Measurements from ENCODE around the gene PCSK6. TPM values are rescaled to one million over a fixed set of nuclear protein-coding genes. Genes with fewer than 3 reads are reported as not detected.

Gene PCSK6
- total RNA-seq, 1 experiment from 2014 or later, result 69.5 TPM

DNA sequence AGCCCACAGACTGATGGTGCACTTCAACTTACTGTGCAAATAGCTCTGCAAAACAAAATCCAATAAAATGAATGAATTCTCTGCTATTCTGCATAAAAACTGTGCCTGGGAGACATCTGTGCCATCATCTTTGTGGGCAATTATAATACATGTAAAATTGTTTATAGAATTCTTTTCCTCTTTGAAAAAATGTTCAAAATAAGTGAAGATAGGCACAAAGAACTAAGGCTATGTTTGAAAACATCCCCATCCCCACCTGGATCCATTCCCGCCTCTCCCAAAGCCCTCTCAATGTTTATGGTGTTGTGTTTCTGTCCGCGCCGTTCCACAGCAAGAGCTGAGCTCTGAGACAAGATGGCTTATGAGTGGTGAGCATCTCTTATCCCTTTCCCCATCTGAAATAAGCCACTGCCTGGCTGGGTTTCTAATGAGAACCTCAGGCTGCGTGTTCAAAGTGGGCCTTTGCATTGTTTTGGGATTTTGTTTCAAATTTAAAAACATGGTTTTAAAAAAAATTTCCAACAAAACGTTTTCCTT is 172.1 kb downstream of the PCSK6 start:
- Mint-ChIP-seq H3K27me3 (ENCODE audit: insufficient read depth, unreplicated experiment) (no peaks in the 10 kb centered on the region), H3K9me3 (ENCODE audit: unreplicated experiment) (no peaks in the 10 kb centered on the region), H3K4me1 (ENCODE audit: low read depth, unreplicated experiment) (no peaks in the 10 kb centered on the region), H3K27ac (ENCODE audit: unreplicated experiment) (no peak overlapping the region), H3K36me3 (ENCODE audit: insufficient read depth, unreplicated experiment) (peaks cover 17% of the 10 kb centered on the region), H3K4me3 (ENCODE audit: unreplicated experiment) (no peak overlapping the region)
- no peak for DNase-seq
- H3K4me1 ChIP-seq, result no peaks in the 10 kb centered on the region
- no TSS peak for BruUV-seq (replicated peaks)
- intact Hi-C loops (cut with micrococcal nuclease; ENCODE audit: unreplicated experiment), result no loop called here
- H3K9me3 ChIP-seq, result no peaks in the 10 kb centered on the region
- no peaks in the 10 kb centered on the region for H3K27me3 ChIP-seq (replicated peaks; ENCODE audit: control insufficient read depth, insufficient read depth, low read length)
- ChIA-PET POLR2A (no interaction called here), CTCF (no interaction called here)
- TF ChIP-seq, protein P1, sequence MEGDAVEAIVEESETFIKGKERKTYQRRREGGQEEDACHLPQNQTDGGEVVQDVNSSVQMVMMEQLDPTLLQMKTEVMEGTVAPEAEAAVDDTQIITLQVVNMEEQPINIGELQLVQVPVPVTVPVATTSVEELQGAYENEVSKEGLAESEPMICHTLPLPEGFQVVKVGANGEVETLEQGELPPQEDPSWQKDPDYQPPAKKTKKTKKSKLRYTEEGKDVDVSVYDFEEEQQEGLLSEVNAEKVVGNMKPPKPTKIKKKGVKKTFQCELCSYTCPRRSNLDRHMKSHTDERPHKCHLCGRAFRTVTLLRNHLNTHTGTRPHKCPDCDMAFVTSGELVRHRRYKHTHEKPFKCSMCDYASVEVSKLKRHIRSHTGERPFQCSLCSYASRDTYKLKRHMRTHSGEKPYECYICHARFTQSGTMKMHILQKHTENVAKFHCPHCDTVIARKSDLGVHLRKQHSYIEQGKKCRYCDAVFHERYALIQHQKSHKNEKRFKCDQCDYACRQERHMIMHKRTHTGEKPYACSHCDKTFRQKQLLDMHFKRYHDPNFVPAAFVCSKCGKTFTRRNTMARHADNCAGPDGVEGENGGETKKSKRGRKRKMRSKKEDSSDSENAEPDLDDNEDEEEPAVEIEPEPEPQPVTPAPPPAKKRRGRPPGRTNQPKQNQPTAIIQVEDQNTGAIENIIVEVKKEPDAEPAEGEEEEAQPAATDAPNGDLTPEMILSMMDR (IDR thresholded peaks at IDR 0.05; ENCODE audit: insufficient read depth in 1 of 2, low read depth in 1 of 2, low read length in 1 of 2, severe bottlenecking in 1 of 2, unreplicated experiment in 1 of 2), result no peak
- no peak overlapping the region for H3K4me3 ChIP-seq (ENCODE audit: low read depth, low read length)
- H3K36me3 ChIP-seq (ENCODE audit: control insufficient read depth, insufficient read depth, low read length), result no peaks in the 10 kb centered on the region

DNA sequence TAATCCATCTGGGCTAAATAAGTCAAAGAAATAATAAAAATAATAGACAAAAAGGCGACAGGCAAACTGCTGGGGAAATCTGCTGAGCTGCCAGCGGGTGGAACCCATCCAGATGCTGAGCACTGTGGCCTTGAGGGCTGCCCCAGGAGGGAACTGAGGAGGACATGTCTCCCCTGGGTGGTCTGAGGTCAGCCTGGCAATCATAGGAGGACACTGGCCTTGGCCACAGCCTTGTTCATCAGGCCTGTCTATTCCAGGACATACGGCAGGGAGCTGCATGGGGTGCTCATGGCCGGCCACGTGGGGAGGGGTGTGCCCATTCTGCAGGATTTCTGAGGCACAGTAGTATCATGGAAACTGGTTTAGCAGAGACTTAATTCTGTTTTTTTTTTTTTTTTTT is 173.0 kb downstream of the PCSK6 start:
- intact Hi-C loops (cut with micrococcal nuclease; ENCODE audit: unreplicated experiment), result no loop called here
- Mint-ChIP-seq H3K27ac (ENCODE audit: unreplicated experiment) (no peak overlapping the region), H3K4me3 (ENCODE audit: unreplicated experiment) (no peak overlapping the region), H3K27me3 (ENCODE audit: insufficient read depth, unreplicated experiment) (no peaks in the 10 kb centered on the region), H3K36me3 (ENCODE audit: insufficient read depth, unreplicated experiment) (peaks cover 17% of the 10 kb centered on the region), H3K9me3 (ENCODE audit: unreplicated experiment) (no peaks in the 10 kb centered on the region), H3K4me1 (ENCODE audit: low read depth, unreplicated experiment) (no peaks in the 10 kb centered on the region)
- no peaks in the 10 kb centered on the region for H3K36me3 ChIP-seq (ENCODE audit: control insufficient read depth, insufficient read depth, low read length)
- CTCF ChIA-PET, result no interaction called here
- no peak overlapping the region for H3K4me3 ChIP-seq (ENCODE audit: low read depth, low read length)
- BruUV-seq (replicated peaks), result no TSS peak
- no peak for DNase-seq
- no peaks in the 10 kb centered on the region for H3K4me1 ChIP-seq
- no peaks in the 10 kb centered on the region for H3K27me3 ChIP-seq (replicated peaks; ENCODE audit: control insufficient read depth, insufficient read depth, low read length)
- TF ChIP-seq, protein P1 (IDR thresholded peaks at IDR 0.05; ENCODE audit: insufficient read depth in 1 of 2, low read depth in 1 of 2, low read length in 1 of 2, severe bottlenecking in 1 of 2, unreplicated experiment in 1 of 2), result no peak
- POLR2A ChIA-PET, result no interaction called here
- H3K9me3 ChIP-seq, result no peaks in the 10 kb centered on the region

DNA sequence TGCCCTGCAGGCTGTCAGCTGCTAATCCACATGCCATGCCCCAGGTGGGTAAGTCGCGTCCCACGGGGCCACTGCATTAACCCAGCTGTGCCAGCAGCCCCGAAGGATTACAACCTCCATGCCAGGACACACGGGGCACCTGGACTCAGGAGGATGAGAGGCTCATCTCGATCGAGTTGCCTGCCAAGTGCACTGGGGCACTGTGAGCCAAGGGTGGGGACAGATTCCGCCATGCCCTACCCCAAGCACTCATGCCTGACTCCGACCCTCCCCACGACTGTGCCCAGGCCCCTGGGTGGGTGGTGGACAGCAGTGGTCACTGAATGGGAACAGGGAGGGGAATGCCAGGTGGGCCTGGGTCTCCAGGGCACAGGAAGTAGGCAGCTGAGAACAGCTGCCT is 173.8 kb downstream of the PCSK6 start:
- Mint-ChIP-seq H3K36me3 (ENCODE audit: insufficient read depth, unreplicated experiment) (peaks cover 25% of the 10 kb centered on the region), H3K27ac (ENCODE audit: unreplicated experiment) (no peak overlapping the region), H3K9me3 (ENCODE audit: unreplicated experiment) (no peaks in the 10 kb centered on the region), H3K27me3 (ENCODE audit: insufficient read depth, unreplicated experiment) (no peaks in the 10 kb centered on the region), H3K4me3 (ENCODE audit: unreplicated experiment) (no peak overlapping the region), H3K4me1 (ENCODE audit: low read depth, unreplicated experiment) (no peaks in the 10 kb centered on the region)
- intact Hi-C loops (cut with micrococcal nuclease; ENCODE audit: unreplicated experiment), result no loop called here
- H3K4me1 ChIP-seq, result no peaks in the 10 kb centered on the region
- H3K4me3 ChIP-seq (ENCODE audit: low read depth, low read length), result no peak overlapping the region
- no peaks in the 10 kb centered on the region for H3K27me3 ChIP-seq (replicated peaks; ENCODE audit: control insufficient read depth, insufficient read depth, low read length)
- ChIA-PET CTCF (no interaction called here), POLR2A (no interaction called here)
- H3K9me3 ChIP-seq, result no peaks in the 10 kb centered on the region
- BruUV-seq (replicated peaks), result no TSS peak
- DNase-seq, result no peak
- TF ChIP-seq, protein P1 (IDR thresholded peaks at IDR 0.05; ENCODE audit: insufficient read depth in 1 of 2, low read depth in 1 of 2, low read length in 1 of 2, severe bottlenecking in 1 of 2, unreplicated experiment in 1 of 2), result no peak
- no peaks in the 10 kb centered on the region for H3K36me3 ChIP-seq (ENCODE audit: control insufficient read depth, insufficient read depth, low read length)

Data from Caco-2 (cell line).